H1 (cell line): ENCODE measurements around the gene USP49. TPM values are rescaled to one million over a fixed set of nuclear protein-coding genes. Genes with fewer than 3 reads are reported as not detected.

Experiments
- SUZ12 ChIP-seq: fragments of 200-600 bp; sonication (generic); IDR thresholded peaks from 2 replicates; pipeline ENCODE4 v1.6.1; 2012; ENCODE audit warnings: mild to moderate bottlenecking, inconsistent platforms, low read length, moderate library complexity, mixed read lengths
- TAF1 ChIP-seq: IDR thresholded peaks from 2 replicates; pipeline ENCODE4 v1.6.1; 2011; ENCODE audit warnings: mild to moderate bottlenecking, low read depth, low read length
- polyA plus RNA-seq, 7 experiments: library from polyadenylated mRNA; depleted of rRNA in 3 of 7; stranded (reverse) in 5 of 7; unstranded in 2 of 7; fragments of >200 nt in 5 of 7; fragments of 200-250 nt in 2 of 7; gene quantifications; 1 replicate in 5 of 7; 2 replicates in 1 of 7; 4 replicates in 1 of 7; pipeline versions ENCODE4 v1.2.1 to v1.2.3, GENCODE V29; 2011 to 2013; ENCODE audit warnings: missing spikeins in 2 of 7, mixed read lengths in 2 of 7
- total RNA-seq: library from RNA; stranded (reverse); fragmentation: NEBNext Ultra II Directional; extraction: Animal tissue kit (Norgen Biotek cat#: 25700); gene quantifications from 2 replicates; pipeline ENCODE4 v1.2.1, GENCODE V29; 2021

USP49 gene
- total and polyA plus RNA-seq, 2 of the 8 experiments (the other 6 are each of a cell fraction or from before 2014, with no cell fraction given), result 6.9 to 24.4 TPM

GRCh38 chr6:41939176-41939847, 44.1 kb upstream of the USP49 start (continued):
- peak; percentile 9; the same call in 1 of the 2 replicates for TF ChIP-seq TAF1
- no peak for TF ChIP-seq SUZ12
